ENCODE measurements around the gene PALS2.
A peak's percentile ranks its signal among the peaks of the same experiment; 100 is the strongest.

Gene PALS2

GRCh38 chr7:24572997-24573553 lies at the start of gene PALS2:
Gene PALS2 (plus strand): TSS chr7:24573452. CDS start chr7:24623668, 50,216 bp downstream.
- Histone ChIP-seq H3K9ac (ENCODE audit: low read depth in 1 of 2, low read length in 2 of 2) (peak within 1 kb of the TSS; percentile 43 to 75), H3K27me3 (ENCODE audit: control insufficient read depth in 2 of 2, insufficient read depth in 2 of 2, low read length in 2 of 2) (peaks cover 10 to 22% of the 10 kb centered on the region in 2 donors), H3K4me1 (ENCODE audit: control insufficient read depth in 2 of 2, insufficient read depth in 2 of 2, low read length in 2 of 2) (peaks cover 5 to 16% of the 10 kb centered on the region in 2 donors), H3K27ac (ENCODE audit: low read depth in 2 of 2, low read length in 2 of 2) (peak within 1 kb of the TSS in 1 of 2 donors; percentile 50), H3K9me3 (ENCODE audit: control insufficient read depth in 2 of 2, low read length in 2 of 2) (no peaks in the 10 kb centered on the region), H3K36me3 (ENCODE audit: control insufficient read depth in 2 of 2, insufficient read depth in 2 of 2, low read length in 2 of 2) (no peaks in the 10 kb centered on the region), H3K4me3 (ENCODE audit: low read length in 2 of 2) (peak within 1 kb of the TSS; percentile 74 to 79)

GRCh38 chr7:24531255-24531654 lies 42.0 kb upstream of the PALS2 start:
- H3K36me3 ChIP-seq (ENCODE audit: control insufficient read depth in 2 of 2, insufficient read depth in 2 of 2, low read length in 2 of 2), result no peaks in the 10 kb centered on the region
- H3K27ac ChIP-seq (ENCODE audit: low read depth in 2 of 2, low read length in 2 of 2), result no peak overlapping the region
- H3K9ac ChIP-seq (ENCODE audit: low read depth in 1 of 2, low read length in 2 of 2), result no peak overlapping the region
- no peaks in the 10 kb centered on the region for H3K4me1 ChIP-seq (ENCODE audit: control insufficient read depth in 2 of 2, insufficient read depth in 2 of 2, low read length in 2 of 2)
- no peaks in the 10 kb centered on the region for H3K27me3 ChIP-seq (ENCODE audit: control insufficient read depth in 2 of 2, insufficient read depth in 2 of 2, low read length in 2 of 2)
- H3K9me3 ChIP-seq (ENCODE audit: control insufficient read depth in 2 of 2, low read length in 2 of 2), result no peaks in the 10 kb centered on the region
- no peak overlapping the region for H3K4me3 ChIP-seq (ENCODE audit: low read length in 2 of 2)

GRCh38 chr7:24536682-24537081 lies 36.6 kb upstream of the PALS2 start:
- Histone ChIP-seq H3K9ac (ENCODE audit: low read depth in 1 of 2, low read length in 2 of 2) (no peak overlapping the region), H3K9me3 (ENCODE audit: control insufficient read depth in 2 of 2, low read length in 2 of 2) (no peaks in the 10 kb centered on the region), H3K36me3 (ENCODE audit: control insufficient read depth in 2 of 2, insufficient read depth in 2 of 2, low read length in 2 of 2) (no peaks in the 10 kb centered on the region), H3K4me3 (ENCODE audit: low read length in 2 of 2) (no peak overlapping the region), H3K27ac (ENCODE audit: low read depth in 2 of 2, low read length in 2 of 2) (no peak overlapping the region), H3K4me1 (ENCODE audit: control insufficient read depth in 2 of 2, insufficient read depth in 2 of 2, low read length in 2 of 2) (no peaks in the 10 kb centered on the region), H3K27me3 (ENCODE audit: control insufficient read depth in 2 of 2, insufficient read depth in 2 of 2, low read length in 2 of 2) (no peaks in the 10 kb centered on the region)

GRCh38 chr7:24540956-24541355 lies 32.3 kb upstream of the PALS2 start:
- H3K27me3 ChIP-seq (ENCODE audit: control insufficient read depth in 2 of 2, insufficient read depth in 2 of 2, low read length in 2 of 2), result peaks cover 0 to 5% of the 10 kb centered on the region in 2 donors
- no peak overlapping the region for H3K9ac ChIP-seq (ENCODE audit: low read depth in 1 of 2, low read length in 2 of 2)
- H3K27ac ChIP-seq (ENCODE audit: low read depth in 2 of 2, low read length in 2 of 2), result no peak overlapping the region
- no peaks in the 10 kb centered on the region for H3K9me3 ChIP-seq (ENCODE audit: control insufficient read depth in 2 of 2, low read length in 2 of 2)
- H3K4me3 ChIP-seq (ENCODE audit: low read length in 2 of 2), result no peak overlapping the region
- H3K4me1 ChIP-seq (ENCODE audit: control insufficient read depth in 2 of 2, insufficient read depth in 2 of 2, low read length in 2 of 2), result no peaks in the 10 kb centered on the region
- no peaks in the 10 kb centered on the region for H3K36me3 ChIP-seq (ENCODE audit: control insufficient read depth in 2 of 2, insufficient read depth in 2 of 2, low read length in 2 of 2)

- no peak overlapping the region for H3K4me3 ChIP-seq (ENCODE audit: low read length in 2 of 2)
- no peaks in the 10 kb centered on the region for H3K9me3 ChIP-seq (ENCODE audit: control insufficient read depth in 2 of 2, low read length in 2 of 2)
- peaks cover 0 to 5% of the 10 kb centered on the region in 2 donors for H3K27me3 ChIP-seq (ENCODE audit: control insufficient read depth in 2 of 2, insufficient read depth in 2 of 2, low read length in 2 of 2)
- no peaks in the 10 kb centered on the region for H3K4me1 ChIP-seq (ENCODE audit: control insufficient read depth in 2 of 2, insufficient read depth in 2 of 2, low read length in 2 of 2)
- H3K36me3 ChIP-seq (ENCODE audit: control insufficient read depth in 2 of 2, insufficient read depth in 2 of 2, low read length in 2 of 2), result no peaks in the 10 kb centered on the region
- no peak overlapping the region for H3K9ac ChIP-seq (ENCODE audit: low read depth in 1 of 2, low read length in 2 of 2)
- H3K27ac ChIP-seq (ENCODE audit: low read depth in 2 of 2, low read length in 2 of 2), result no peak overlapping the region
Observed at GRCh38 chr7:24545215-24545614, 28.0 kb upstream of the PALS2 start.

- peaks cover 0 to 5% of the 10 kb centered on the region in 2 donors for H3K27me3 ChIP-seq (ENCODE audit: control insufficient read depth in 2 of 2, insufficient read depth in 2 of 2, low read length in 2 of 2)
- no peaks in the 10 kb centered on the region for H3K9me3 ChIP-seq (ENCODE audit: control insufficient read depth in 2 of 2, low read length in 2 of 2)
- no peak overlapping the region for H3K27ac ChIP-seq (ENCODE audit: low read depth in 2 of 2, low read length in 2 of 2)
- H3K4me1 ChIP-seq (ENCODE audit: control insufficient read depth in 2 of 2, insufficient read depth in 2 of 2, low read length in 2 of 2), result no peaks in the 10 kb centered on the region
- H3K4me3 ChIP-seq (ENCODE audit: low read length in 2 of 2), result no peak overlapping the region
- no peak overlapping the region for H3K9ac ChIP-seq (ENCODE audit: low read depth in 1 of 2, low read length in 2 of 2)
- no peaks in the 10 kb centered on the region for H3K36me3 ChIP-seq (ENCODE audit: control insufficient read depth in 2 of 2, insufficient read depth in 2 of 2, low read length in 2 of 2)
Observed at GRCh38 chr7:24548390-24548789, 24.9 kb upstream of the PALS2 start.

GRCh38 chr7:24549991-24550390 lies 23.3 kb upstream of the PALS2 start:
- H3K9me3 ChIP-seq (ENCODE audit: control insufficient read depth in 2 of 2, low read length in 2 of 2), result no peaks in the 10 kb centered on the region
- no peak overlapping the region for H3K9ac ChIP-seq (ENCODE audit: low read depth in 1 of 2, low read length in 2 of 2)
- peaks cover 0 to under 1% of the 10 kb centered on the region in 2 donors for H3K27me3 ChIP-seq (ENCODE audit: control insufficient read depth in 2 of 2, insufficient read depth in 2 of 2, low read length in 2 of 2)
- H3K27ac ChIP-seq (ENCODE audit: low read depth in 2 of 2, low read length in 2 of 2), result no peak overlapping the region
- no peaks in the 10 kb centered on the region for H3K4me1 ChIP-seq (ENCODE audit: control insufficient read depth in 2 of 2, insufficient read depth in 2 of 2, low read length in 2 of 2)
- H3K36me3 ChIP-seq (ENCODE audit: control insufficient read depth in 2 of 2, insufficient read depth in 2 of 2, low read length in 2 of 2), result no peaks in the 10 kb centered on the region
- no peak overlapping the region for H3K4me3 ChIP-seq (ENCODE audit: low read length in 2 of 2)

GRCh38 chr7:24555184-24555583 lies 18.1 kb upstream of the PALS2 start:
- Histone ChIP-seq H3K4me3 (ENCODE audit: low read length in 2 of 2) (no peak overlapping the region), H3K9ac (ENCODE audit: low read depth in 1 of 2, low read length in 2 of 2) (no peak overlapping the region), H3K27me3 (ENCODE audit: control insufficient read depth in 2 of 2, insufficient read depth in 2 of 2, low read length in 2 of 2) (no peaks in the 10 kb centered on the region), H3K4me1 (ENCODE audit: control insufficient read depth in 2 of 2, insufficient read depth in 2 of 2, low read length in 2 of 2) (no peaks in the 10 kb centered on the region), H3K9me3 (ENCODE audit: control insufficient read depth in 2 of 2, low read length in 2 of 2) (no peaks in the 10 kb centered on the region), H3K27ac (ENCODE audit: low read depth in 2 of 2, low read length in 2 of 2) (no peak overlapping the region), H3K36me3 (ENCODE audit: control insufficient read depth in 2 of 2, insufficient read depth in 2 of 2, low read length in 2 of 2) (no peaks in the 10 kb centered on the region)

GRCh38 chr7:24555719-24556118 lies 17.5 kb upstream of the PALS2 start:
- Histone ChIP-seq H3K9ac (ENCODE audit: low read depth in 1 of 2, low read length in 2 of 2) (no peak overlapping the region), H3K36me3 (ENCODE audit: control insufficient read depth in 2 of 2, insufficient read depth in 2 of 2, low read length in 2 of 2) (no peaks in the 10 kb centered on the region), H3K27ac (ENCODE audit: low read depth in 2 of 2, low read length in 2 of 2) (no peak overlapping the region), H3K27me3 (ENCODE audit: control insufficient read depth in 2 of 2, insufficient read depth in 2 of 2, low read length in 2 of 2) (no peaks in the 10 kb centered on the region), H3K4me1 (ENCODE audit: control insufficient read depth in 2 of 2, insufficient read depth in 2 of 2, low read length in 2 of 2) (no peaks in the 10 kb centered on the region), H3K9me3 (ENCODE audit: control insufficient read depth in 2 of 2, low read length in 2 of 2) (no peaks in the 10 kb centered on the region), H3K4me3 (ENCODE audit: low read length in 2 of 2) (no peak overlapping the region)

- no peak overlapping the region for H3K4me3 ChIP-seq (ENCODE audit: low read length in 2 of 2)
- no peaks in the 10 kb centered on the region for H3K9me3 ChIP-seq (ENCODE audit: control insufficient read depth in 2 of 2, low read length in 2 of 2)
- H3K4me1 ChIP-seq (ENCODE audit: control insufficient read depth in 2 of 2, insufficient read depth in 2 of 2, low read length in 2 of 2), result no peaks in the 10 kb centered on the region
- H3K27ac ChIP-seq (ENCODE audit: low read depth in 2 of 2, low read length in 2 of 2), result no peak overlapping the region
- H3K36me3 ChIP-seq (ENCODE audit: control insufficient read depth in 2 of 2, insufficient read depth in 2 of 2, low read length in 2 of 2), result no peaks in the 10 kb centered on the region
- no peaks in the 10 kb centered on the region for H3K27me3 ChIP-seq (ENCODE audit: control insufficient read depth in 2 of 2, insufficient read depth in 2 of 2, low read length in 2 of 2)
- no peak overlapping the region for H3K9ac ChIP-seq (ENCODE audit: low read depth in 1 of 2, low read length in 2 of 2)
Observed at GRCh38 chr7:24560772-24561171, 12.5 kb upstream of the PALS2 start.

- H3K9ac ChIP-seq (ENCODE audit: low read depth in 1 of 2, low read length in 2 of 2), result no peak overlapping the region
- H3K27ac ChIP-seq (ENCODE audit: low read depth in 2 of 2, low read length in 2 of 2), result no peak overlapping the region
- H3K4me1 ChIP-seq (ENCODE audit: control insufficient read depth in 2 of 2, insufficient read depth in 2 of 2, low read length in 2 of 2), result no peaks in the 10 kb centered on the region
- H3K4me3 ChIP-seq (ENCODE audit: low read length in 2 of 2), result no peak overlapping the region
- no peaks in the 10 kb centered on the region for H3K9me3 ChIP-seq (ENCODE audit: control insufficient read depth in 2 of 2, low read length in 2 of 2)
- peaks cover 3 to 13% of the 10 kb centered on the region in 2 donors for H3K27me3 ChIP-seq (ENCODE audit: control insufficient read depth in 2 of 2, insufficient read depth in 2 of 2, low read length in 2 of 2)
- H3K36me3 ChIP-seq (ENCODE audit: control insufficient read depth in 2 of 2, insufficient read depth in 2 of 2, low read length in 2 of 2), result no peaks in the 10 kb centered on the region
Observed at GRCh38 chr7:24566274-24566673, 7.0 kb upstream of the PALS2 start.

Measured in mucosa of rectum (tissue), 2 donors.